ENCODE results near the gene HOXD10.

Gene HOXD10

DNA sequence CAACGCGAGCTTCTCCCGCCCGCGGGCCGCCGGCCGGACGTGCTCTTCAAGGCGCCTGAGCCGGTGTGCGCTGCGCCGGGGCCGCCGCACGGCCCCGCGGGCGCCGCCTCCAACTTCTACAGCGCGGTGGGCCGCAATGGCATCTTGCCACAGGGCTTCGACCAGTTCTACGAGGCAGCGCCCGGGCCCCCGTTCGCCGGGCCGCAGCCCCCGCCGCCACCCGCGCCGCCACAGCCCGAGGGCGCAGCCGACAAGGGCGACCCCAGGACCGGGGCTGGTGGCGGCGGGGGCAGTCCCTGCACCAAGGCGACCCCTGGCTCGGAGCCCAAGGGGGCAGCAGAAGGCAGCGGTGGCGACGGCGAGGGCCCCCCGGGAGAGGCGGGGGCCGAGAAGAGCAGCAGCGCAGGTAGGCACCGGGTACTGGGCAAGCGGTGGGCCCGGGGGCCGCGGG, 8.8 kb upstream of the HOXD10 start:
- DNase-seq: no peak

DNA sequence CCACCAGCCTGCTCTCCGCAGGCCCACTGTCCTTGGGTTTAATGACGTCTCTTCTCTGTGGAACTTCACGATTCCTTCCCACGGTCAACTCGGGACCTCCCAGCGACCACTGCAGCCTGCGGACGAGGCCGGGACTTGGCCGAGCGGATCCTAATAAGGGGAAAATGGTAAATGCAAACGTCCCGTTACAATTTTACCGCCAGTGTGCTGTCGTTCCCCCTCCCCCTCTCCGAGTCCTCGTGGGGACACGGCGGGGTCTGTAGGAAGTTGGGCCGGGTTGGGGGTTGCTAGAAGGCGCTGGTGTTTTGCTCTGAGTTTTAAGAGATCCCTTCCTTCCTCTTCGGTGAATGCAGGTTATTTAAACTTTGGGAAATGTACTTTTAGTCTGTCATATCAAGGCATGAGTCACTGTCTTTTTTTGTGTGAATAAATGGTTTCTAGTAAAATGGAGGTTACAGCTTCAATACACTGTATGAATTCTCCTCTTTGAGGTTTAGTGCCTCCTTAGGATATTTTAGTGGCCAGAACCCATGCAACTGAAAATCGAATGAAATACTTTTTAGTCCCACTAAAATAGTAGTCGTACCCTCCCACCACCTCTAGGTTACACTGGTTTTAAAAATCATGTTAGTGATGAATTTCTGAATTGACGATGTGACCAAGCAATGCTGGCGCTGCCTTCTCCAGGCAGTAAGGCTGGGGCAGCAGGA, 7.2 kb upstream of the HOXD10 start:
- no peak for DNase-seq

DNA sequence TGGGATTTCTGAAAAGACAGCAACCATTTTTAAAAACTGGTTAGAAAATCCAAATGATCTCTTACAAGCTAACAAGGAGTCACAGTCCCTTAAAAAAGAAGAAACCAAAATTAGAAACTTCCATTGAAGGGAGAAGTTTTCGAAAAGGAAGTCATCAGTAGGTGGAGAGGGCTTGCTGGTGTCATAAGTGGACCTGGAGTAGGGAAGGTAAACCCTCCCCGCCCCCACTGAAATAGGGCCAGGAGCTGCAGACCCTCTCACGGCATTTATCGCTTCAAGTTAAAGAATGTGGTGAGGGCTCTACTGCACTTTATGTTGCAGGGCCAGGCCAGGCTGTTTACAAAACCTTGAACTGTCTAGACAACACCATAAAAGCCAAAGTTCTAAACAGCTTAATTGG, 6.6 kb upstream of the HOXD10 start:
- DNase-seq: no peak

GRCh38 chr2:176110415-176111308, 5.9 kb upstream of the HOXD10 start:
- no peak for DNase-seq

DNA sequence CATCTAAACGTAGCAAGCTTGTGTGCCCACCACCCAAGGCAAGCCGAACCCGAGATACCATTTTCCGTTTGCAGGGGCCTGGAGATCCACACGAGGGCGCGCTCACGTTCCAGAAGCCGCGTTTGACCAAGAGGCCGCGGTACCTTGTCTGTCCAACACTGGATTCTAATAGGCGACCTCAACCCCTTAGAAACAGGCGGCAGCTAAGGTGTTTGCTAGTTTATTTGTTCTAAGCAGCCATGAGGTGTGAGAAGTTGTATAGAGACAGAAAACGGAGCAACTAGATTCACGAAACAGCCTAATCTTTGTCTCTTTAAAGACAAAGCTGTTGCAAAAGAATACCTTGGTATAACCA, 5.3 kb upstream of the HOXD10 start:
- DNase-seq: no peak

- DNase-seq: no peak
These were observed 4.7 kb upstream of the HOXD10 start for GRCh38 chr2:176111846-176112374.

DNA sequence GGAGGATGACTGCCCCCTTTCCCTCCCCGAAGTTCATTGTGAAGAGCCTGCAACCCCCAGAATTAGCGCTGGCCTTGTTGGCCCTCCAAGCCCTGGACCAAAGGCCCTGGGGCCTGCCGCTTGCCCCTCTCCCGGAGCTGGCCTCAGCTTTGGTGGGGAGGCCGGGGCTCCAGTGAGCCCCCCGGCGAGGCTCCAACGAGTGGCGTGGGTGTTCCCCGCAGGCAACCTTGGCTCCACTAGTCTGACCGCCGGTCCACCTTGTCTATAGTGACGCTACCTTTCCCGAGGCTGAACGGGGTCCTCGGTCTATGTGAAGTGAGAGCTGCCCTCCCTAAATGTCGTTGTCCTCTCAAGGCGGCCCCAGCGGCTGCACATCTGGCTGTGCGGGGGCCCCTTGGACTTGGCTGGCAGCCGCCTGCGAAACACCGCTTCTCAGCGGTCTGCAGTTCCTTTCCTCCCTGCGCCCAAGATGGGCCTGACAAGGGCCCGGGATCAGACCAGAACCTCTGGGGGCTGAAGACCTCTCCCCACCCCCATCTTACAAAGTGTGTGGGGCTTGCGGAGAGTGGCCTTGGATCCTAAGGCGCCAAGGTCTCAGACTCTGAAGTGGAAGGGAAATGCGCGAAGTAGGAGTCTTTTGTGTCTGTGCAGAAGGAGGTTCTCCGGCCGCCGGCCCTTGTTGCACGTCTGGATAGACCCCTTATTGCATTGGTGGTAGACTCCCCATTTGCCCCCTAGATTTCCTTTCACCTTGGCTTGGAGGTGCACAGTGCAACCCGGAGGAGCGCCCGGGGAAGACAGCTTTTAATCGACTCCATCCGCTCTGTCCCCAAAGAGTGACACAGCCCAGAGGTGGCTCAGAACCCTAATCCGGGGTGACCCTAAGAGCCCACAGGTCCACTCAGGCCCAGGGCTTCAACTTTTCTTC, 3.9 kb upstream of the HOXD10 start:
- DNase-seq: no peak

GRCh38 chr2:176114120-176114929, 2.3 kb upstream of the HOXD10 start:
- no peak for DNase-seq

- DNase-seq: no peak
These were observed 1.5 kb upstream of the HOXD10 start for GRCh38 chr2:176114930-176115625.

GRCh38 chr2:176117162-176117822, 714 bp downstream of the HOXD10 start:
- no peak for DNase-seq

GRCh38 chr2:176117823-176118371, 1.3 kb downstream of the HOXD10 start:
- no peak for DNase-seq

GRCh38 chr2:176118601-176119339, 2.2 kb downstream of the HOXD10 start:
- no peak for DNase-seq

DNA sequence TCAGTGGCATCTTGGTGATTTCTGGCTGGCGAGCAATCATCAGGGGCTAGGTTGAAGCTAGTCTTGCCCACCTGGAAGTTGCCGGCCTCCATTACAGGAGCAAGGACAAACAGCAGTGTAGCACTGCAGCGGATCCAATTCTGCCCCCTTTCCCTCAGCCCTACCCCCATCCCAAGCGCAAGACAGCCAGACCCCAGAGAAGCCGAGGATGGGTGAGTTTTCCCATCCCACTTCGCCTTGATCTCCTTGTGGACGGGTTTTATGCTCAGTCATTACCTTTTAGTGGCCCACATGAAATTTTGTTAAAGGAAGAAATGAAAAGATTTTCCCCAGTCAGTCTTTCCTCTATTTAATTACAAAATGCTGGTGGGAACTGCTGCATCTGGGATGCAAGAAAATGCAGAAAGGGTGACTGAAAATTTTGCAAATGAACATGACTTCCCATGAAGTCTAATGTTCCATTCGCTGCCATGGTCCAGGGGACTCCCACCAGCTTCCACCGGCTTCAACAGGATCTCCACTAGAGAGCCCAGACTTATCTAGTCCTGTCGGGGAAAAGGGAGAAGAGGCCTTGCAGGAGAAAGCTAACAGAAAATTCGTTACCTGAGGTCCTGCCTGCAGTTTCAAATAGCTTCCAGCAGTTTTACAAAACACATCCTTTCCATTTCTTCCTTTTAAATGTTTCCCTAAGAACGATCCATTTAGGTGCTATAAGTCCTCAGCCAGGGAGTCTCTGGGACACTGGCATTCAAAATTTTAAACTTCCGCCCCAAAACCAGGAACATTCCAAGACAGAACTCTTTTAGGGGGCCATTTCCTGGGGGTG, 4.0 kb downstream of the HOXD10 start:
- no peak for DNase-seq

GRCh38 chr2:176121190-176122051, 4.8 kb downstream of the HOXD10 start:
- DNase-seq: no peak

GRCh38 chr2:176122052-176122682, 5.6 kb downstream of the HOXD10 start:
- DNase-seq: no peak

- DNase-seq: peak; percentile 19
These were observed 6.3 kb downstream of the HOXD10 start, which contains the start of gene HOXD9 for GRCh38 chr2:176122683-176123410. HOXD9 (plus strand) TSS chr2:176122719; CDS start chr2:176122769, 50 bp downstream.

Measured in stimulated activated CD4-positive, alpha-beta T cell treated with anti-CD3 and anti-CD28 coated beads, Interleukin-4, amount 100 ng/mL, for 24 hours (primary cell).